ENCODE measurements around the gene SIGLEC12. TPM values are rescaled to one million over a fixed set of nuclear protein-coding genes. Genes with fewer than 3 reads are reported as not detected.

The SIGLEC12 gene
- total RNA-seq, 1 donor = under 0.01 TPM

DNA sequence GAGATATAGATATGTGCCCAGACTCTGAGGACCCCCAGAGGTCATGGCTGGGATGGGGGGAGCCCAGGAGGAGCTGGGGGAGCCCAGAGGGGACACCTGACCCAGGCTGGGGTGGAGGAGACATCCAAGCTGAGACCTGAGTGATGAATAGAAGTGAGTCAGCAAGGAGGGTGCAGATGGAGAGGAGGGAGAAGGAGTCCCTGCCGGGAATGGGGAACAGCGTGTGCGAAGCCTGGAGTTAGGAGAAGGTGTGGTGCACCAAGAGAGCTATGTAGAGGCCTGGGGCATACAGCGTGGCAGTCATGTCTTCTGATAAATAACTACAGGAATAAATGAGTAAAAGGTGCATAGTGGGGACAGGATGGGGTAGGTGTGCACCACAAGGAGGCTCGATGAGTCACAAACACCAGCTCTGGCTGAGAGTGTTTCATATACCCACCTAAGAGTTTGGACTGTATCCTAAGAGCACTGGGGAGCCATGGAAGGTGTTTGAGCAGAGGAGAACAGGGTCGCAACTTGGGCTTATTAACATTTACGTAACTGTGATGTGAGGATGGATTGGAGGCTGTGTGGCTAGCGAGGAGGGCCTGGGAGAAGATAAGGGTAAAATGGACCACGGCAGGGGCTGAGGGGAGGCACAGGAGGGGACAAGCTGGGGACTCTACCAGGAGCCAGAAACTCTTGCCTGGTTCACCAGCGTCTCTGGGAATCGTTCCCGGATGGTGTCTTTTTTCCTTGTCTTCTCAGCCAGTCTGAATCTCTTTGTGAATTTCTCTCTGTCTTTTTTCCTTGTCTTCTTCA lies 21.9 kb downstream of the SIGLEC12 start:
- no peak overlapping the region for H3K4me2 ChIP-seq (ENCODE audit: insufficient read depth, low read length)
- no peaks in the 10 kb centered on the region for H3K4me1 ChIP-seq (ENCODE audit: insufficient read depth, low read length)
- no peaks in the 10 kb centered on the region for H3K27me3 ChIP-seq (ENCODE audit: insufficient read depth, low read length)
- no peaks in the 10 kb centered on the region for H3K79me2 ChIP-seq (ENCODE audit: insufficient read depth, low read length)
- H3K9me3 ChIP-seq (ENCODE audit: low read depth, low read length) = no peaks in the 10 kb centered on the region
- H3K4me3 ChIP-seq (ENCODE audit: insufficient read depth, low read length) = no peak overlapping the region
- H4K20me1 ChIP-seq (ENCODE audit: insufficient read depth, low read length) = no peaks in the 10 kb centered on the region
- no peaks in the 10 kb centered on the region for H3K36me3 ChIP-seq (ENCODE audit: insufficient read depth, low read length)
- no peak overlapping the region for H3K27ac ChIP-seq (ENCODE audit: low read depth, low read length)
- TF ChIP-seq, protein P1, sequence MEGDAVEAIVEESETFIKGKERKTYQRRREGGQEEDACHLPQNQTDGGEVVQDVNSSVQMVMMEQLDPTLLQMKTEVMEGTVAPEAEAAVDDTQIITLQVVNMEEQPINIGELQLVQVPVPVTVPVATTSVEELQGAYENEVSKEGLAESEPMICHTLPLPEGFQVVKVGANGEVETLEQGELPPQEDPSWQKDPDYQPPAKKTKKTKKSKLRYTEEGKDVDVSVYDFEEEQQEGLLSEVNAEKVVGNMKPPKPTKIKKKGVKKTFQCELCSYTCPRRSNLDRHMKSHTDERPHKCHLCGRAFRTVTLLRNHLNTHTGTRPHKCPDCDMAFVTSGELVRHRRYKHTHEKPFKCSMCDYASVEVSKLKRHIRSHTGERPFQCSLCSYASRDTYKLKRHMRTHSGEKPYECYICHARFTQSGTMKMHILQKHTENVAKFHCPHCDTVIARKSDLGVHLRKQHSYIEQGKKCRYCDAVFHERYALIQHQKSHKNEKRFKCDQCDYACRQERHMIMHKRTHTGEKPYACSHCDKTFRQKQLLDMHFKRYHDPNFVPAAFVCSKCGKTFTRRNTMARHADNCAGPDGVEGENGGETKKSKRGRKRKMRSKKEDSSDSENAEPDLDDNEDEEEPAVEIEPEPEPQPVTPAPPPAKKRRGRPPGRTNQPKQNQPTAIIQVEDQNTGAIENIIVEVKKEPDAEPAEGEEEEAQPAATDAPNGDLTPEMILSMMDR (IDR thresholded peaks at IDR 0.05; ENCODE audit: extremely low read depth, low read depth, low read length) = no peak
- DNase-seq (ENCODE audit: insufficient read length, low spot score, missing footprints) = no peak
- H2AFZ ChIP-seq (ENCODE audit: low read length) = no peak overlapping the region

GRCh38 chr19:51478381-51479234 lies 23.0 kb downstream of the SIGLEC12 start, which contains the start of gene CEACAM18:
CEACAM18 (plus strand) TSS chr19:51478539.
- Histone ChIP-seq H3K79me2 (ENCODE audit: insufficient read depth, low read length) (no peaks in the 10 kb centered on the region), H3K9me3 (ENCODE audit: low read depth, low read length) (no peaks in the 10 kb centered on the region), H3K36me3 (ENCODE audit: insufficient read depth, low read length) (no peaks in the 10 kb centered on the region), H3K4me1 (ENCODE audit: insufficient read depth, low read length) (no peaks in the 10 kb centered on the region), H3K4me3 (ENCODE audit: insufficient read depth, low read length) (no peak within 1 kb of the TSS), H3K27me3 (ENCODE audit: insufficient read depth, low read length) (no peaks in the 10 kb centered on the region), H2AFZ (ENCODE audit: low read length) (no peak within 1 kb of the TSS), H3K4me2 (ENCODE audit: insufficient read depth, low read length) (no peak within 1 kb of the TSS), H4K20me1 (ENCODE audit: insufficient read depth, low read length) (no peaks in the 10 kb centered on the region), H3K27ac (ENCODE audit: low read depth, low read length) (no peak within 1 kb of the TSS)
- TF ChIP-seq, protein P1 (IDR thresholded peaks at IDR 0.05; ENCODE audit: extremely low read depth, low read depth, low read length) = no peak
- DNase-seq (ENCODE audit: insufficient read length, low spot score, missing footprints) = no peak

DNA sequence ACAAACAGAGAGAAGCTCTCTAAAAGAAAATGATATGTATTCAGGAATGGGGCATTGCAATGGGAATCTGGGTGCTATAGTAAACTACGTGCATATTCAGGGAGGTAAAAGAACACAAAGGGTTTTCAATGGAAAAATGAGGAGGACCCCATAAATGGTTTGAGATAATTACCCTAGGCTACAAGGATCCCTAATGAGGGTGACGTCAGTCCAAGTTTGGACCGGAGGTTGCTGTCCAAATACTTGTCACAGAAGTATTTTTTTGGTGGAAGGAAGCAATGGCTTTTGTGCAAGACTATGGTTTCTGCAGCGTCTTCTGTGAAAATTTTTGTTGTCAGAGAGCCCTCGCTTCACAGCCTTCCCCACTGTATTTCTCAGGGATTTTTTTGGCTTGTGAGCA lies 24.3 kb downstream of the SIGLEC12 start:
- Histone ChIP-seq H3K4me1 (ENCODE audit: insufficient read depth, low read length) (no peaks in the 10 kb centered on the region), H3K79me2 (ENCODE audit: insufficient read depth, low read length) (no peaks in the 10 kb centered on the region), H4K20me1 (ENCODE audit: insufficient read depth, low read length) (no peaks in the 10 kb centered on the region), H3K36me3 (ENCODE audit: insufficient read depth, low read length) (no peaks in the 10 kb centered on the region), H3K4me3 (ENCODE audit: insufficient read depth, low read length) (no peak overlapping the region), H2AFZ (ENCODE audit: low read length) (no peak overlapping the region), H3K27me3 (ENCODE audit: insufficient read depth, low read length) (no peaks in the 10 kb centered on the region), H3K4me2 (ENCODE audit: insufficient read depth, low read length) (no peak overlapping the region), H3K27ac (ENCODE audit: low read depth, low read length) (no peak overlapping the region), H3K9me3 (ENCODE audit: low read depth, low read length) (no peaks in the 10 kb centered on the region)
- TF ChIP-seq, protein P1 (IDR thresholded peaks at IDR 0.05; ENCODE audit: extremely low read depth, low read depth, low read length) = no peak
- no peak for DNase-seq (ENCODE audit: insufficient read length, low spot score, missing footprints)

- Histone ChIP-seq H3K9me3 (ENCODE audit: low read depth, low read length) (no peaks in the 10 kb centered on the region), H3K4me3 (ENCODE audit: insufficient read depth, low read length) (no peak overlapping the region), H3K27ac (ENCODE audit: low read depth, low read length) (no peak overlapping the region), H3K36me3 (ENCODE audit: insufficient read depth, low read length) (no peaks in the 10 kb centered on the region), H3K79me2 (ENCODE audit: insufficient read depth, low read length) (no peaks in the 10 kb centered on the region), H4K20me1 (ENCODE audit: insufficient read depth, low read length) (no peaks in the 10 kb centered on the region), H3K4me2 (ENCODE audit: insufficient read depth, low read length) (no peak overlapping the region), H2AFZ (ENCODE audit: low read length) (no peak overlapping the region), H3K4me1 (ENCODE audit: insufficient read depth, low read length) (no peaks in the 10 kb centered on the region), H3K27me3 (ENCODE audit: insufficient read depth, low read length) (no peaks in the 10 kb centered on the region)
- TF ChIP-seq, protein P1 (IDR thresholded peaks at IDR 0.05; ENCODE audit: extremely low read depth, low read depth, low read length) = no peak
- DNase-seq (ENCODE audit: insufficient read length, low spot score, missing footprints) = no peak
These were observed 25.4 kb downstream of the SIGLEC12 start for GRCh38 chr19:51476164-51476563.
